GM18502 (cell line): ENCODE measurements around the gene HOXA4.

Source experiments
- ATAC-seq: cut with Tn5 transposase; IDR thresholded peaks from one replicate; pipeline ENCODE4 v1.9.1; 2021; ENCODE audit warnings: mild to moderate bottlenecking; ENCODE audit not compliant: unreplicated experiment, poor library complexity

The HOXA4 gene

DNA sequence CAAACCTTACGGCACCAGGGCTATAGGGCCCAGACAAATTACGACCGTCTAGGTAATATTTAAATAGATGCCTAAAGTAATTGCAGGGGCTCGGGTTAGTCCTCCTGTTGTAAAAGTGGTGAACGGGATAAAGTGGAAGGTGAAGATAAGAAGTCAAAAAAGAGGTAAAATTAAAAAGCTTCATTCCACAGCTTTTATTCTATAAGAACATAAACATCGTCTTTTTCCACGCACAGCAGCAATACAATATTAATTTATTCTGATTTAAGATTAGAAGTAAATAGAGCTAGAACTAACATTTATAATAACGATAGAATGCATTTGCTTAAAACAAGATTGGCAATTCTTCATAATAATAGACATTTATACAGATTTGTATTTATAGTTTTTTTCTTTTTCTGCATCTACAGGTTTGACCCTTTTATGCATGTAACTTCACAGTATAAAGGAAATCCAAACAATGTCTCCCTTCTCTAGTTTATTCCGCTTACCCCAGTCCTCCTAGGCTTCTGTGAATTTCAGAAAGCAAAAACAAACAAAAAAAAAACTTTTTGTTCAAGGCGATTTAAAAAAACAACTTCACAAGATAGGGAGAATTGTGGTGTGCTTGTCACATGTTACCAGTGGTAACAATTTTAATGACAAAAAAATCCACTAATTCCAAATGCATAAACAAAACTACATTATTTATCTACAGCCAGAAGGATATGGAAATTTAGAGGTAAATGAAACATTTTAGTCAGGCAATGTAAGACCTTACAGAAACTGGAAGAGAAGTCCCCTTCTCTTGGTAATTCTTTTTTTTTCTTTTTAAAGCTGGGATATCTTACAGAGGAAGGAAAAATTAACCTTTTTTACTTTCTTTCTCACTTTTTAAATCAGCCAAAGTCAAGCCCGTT lies 40.1 kb upstream of the HOXA4 start:
- ATAC-seq: no peak

DNA sequence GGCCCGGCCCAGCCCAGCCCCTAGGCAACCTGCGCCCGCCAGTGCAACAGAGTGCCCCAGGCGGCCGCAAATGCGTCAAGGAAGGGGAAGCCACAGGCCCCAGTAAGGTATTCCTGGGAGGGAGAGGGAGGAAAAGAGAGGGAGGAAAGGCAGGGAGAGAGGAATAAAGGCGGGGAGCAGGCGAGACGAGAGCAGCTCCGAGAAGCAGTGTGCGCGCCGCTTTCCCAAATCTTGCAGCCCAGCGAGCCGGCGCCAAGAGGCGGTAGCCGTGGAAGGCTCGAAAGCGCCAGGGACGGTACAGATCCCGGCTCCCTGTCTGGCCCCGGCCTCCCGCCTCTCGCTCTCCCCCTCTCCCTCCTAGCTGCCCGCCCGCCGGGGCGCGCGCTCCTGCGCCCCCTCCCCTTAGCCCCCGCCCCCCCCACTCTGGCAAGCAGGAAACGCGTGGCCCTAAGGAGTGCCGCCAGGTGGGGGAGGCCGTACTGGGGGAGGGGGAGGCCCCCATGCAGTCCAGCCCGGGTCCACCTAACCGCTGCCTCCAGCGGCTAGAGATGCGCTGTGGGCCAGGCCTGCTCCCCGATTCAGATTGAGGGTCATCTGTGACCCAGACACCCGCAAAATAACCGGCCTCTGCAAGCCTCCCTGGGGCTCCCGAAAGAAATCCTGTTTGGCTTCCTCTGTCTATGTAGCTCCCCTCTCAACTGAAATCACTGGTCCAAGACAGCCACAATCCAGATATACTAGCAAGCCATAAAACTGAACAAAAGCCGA lies 39.3 kb upstream of the HOXA4 start:
- ATAC-seq: no peak

DNA sequence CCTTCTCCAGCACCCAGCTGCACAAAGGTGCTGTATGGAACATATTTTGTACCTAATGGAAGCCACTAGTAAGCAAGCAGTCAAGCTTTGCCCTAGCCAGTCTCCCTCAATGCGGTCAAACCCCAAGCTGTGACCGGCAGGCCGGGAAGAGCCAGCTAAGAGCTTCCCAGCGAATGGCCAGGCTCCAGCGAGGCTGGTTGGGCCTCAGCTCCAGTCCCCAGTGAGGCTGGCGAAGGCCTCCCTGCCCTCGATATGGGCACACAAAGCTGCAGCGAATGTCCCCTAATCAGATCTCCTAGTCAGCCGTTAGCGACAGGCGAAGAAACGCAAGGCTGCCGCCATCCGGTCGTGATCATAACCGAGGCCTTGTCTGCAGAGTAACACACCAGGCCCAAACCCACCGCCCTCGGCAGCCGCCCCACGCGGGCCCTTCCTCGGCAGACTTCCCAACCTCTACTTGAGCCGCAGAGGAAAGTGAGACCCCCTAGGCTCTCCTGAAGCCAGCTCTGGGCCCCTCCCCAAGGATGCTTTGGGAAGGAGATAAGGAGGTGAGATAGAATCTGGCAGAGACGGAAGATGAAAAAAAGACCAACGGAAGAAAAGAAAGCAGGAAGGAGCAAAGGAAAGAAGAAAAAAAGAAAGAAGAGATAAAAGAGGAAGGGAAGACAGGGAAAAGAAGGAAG lies 37.8 kb upstream of the HOXA4 start:
- no peak for ATAC-seq

DNA sequence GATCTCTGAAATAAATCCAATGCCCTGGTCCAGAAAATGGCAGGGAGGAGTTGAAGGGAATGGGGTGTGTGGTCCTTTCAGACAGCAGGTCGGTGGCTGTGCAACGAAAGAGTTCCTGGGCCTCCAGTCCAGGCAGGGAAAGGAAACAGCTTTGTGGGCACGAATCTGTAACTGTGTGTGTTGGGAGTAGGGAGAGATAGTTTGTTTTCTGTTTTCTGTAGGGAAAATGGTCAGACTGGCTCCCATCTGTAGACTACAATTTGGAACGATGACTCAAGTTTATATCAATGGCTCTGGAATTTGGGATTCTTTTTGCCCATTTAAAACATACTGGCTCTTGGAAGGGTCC lies 37.3 kb upstream of the HOXA4 start:
- no peak for ATAC-seq

DNA sequence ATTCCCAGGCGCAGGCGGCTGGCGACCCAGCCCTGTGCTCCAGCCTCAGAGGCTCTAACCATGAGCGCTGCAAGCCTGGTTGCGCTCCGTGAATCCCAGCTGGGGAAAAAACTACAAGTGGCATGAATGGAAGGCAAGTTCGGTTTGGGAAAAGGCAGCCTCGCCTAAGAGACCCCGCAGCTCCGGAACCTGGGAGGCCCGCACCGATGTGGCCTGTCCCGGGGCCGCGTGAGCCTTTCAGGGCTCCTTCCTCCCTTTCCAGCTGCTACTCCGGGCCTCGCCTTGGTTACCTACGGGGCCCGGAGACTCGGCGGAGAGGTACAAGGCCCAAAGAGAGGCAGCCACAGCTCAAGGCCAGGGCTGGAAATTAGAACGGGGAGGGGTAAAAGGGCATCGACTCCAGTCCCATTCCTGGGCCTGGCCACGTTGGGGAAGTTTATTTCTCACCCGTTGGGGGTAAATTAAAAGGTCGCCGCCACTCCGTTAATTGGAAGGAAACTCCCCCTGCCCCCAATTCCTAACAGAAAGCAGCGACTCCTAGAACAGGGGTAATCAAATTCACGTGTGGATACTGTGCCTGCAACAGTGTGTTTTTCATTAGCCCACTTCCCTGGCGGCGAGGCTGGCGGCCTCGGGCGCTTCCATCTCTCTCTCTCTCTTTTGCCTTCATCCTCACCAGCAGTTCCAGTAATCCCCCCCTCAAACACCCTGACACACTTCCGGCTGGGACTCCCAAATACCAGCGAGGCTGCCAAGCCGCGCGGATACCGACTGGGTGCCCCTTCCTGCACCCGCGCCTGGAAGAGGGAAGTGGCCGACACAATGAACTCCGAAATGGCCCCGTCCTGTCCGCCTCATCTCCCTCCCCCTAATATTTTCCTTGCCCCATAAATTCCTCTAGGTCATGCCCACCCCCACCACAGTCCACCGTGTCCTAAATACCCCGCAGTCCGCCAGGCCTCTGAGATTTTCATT lies 36.3 kb upstream of the HOXA4 start:
- no peak for ATAC-seq

DNA sequence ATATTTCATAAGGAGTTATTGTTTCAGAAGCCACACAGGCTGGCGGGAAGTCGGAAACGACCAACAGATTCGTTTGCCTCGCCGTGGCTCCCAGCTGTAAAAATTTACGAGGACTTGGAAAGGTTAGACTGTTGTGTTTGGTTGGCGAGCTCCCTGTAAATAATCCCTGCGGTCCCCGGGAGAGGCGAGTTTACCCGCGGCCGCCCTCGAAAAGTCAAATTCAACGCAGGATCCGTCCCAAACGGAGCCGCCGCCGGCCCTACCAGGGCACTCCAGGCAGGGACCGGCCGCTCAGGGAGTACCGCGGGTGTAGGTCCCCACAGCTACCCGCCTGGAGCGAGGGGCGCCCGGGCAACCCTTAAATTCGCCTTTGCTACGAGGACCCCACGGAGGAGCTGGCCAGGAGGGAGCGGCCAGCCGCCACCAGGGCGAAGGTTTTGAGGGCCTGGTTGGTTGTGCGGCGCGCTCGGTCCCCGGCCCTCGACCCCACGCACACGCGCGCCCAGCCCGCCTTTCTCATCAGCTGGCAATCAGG lies 35.5 kb upstream of the HOXA4 start:
- ATAC-seq: no peak

DNA sequence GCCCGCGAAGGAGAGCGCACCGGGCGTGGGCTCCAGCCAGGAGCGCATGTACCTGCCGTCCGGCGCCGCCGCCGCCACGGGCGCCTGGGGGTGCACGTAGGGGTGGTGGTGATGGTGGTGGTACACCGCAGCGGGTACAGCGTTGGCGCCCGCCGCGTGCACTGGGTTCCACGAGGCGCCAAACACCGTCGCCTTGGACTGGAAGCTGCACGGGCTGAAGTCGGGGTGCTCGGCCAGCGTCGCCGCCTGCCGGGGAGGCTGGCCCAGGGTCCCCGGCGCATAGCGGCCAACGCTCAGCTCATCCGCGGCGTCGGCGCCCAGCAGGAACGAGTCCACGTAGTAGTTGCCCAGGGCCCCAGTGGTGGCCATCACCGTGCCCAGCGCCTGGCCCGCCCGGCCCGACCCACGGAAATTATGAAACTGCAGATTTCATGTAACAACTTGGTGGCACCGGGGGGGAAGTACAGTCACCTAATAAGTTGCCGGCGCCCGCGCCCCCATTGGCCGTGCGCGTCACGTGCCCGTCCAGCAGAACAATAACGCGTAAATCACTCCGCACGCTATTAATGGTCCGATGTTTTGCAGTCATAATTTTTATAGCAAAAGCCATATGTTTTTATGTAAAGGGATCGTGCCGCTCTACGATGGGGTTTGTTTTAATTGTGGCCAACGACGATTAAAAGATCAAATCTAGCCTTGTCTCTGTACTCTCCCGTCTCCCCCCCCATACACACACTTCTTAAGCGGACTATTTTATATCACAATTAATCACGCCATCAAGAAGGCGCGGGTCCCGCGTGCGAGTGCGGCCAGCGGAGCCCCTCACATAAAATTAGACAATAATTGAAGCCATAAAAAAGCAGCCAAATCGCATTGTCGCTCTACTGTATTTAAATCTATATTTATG lies 34.8 kb upstream of the HOXA4 start, which contains the start of gene HOXA9:
Gene HOXA9 (minus strand): TSS at position 449 of the 907 bp plus-strand sequence. CDS start 80 bp downstream, at position 369.
- no peak for ATAC-seq

DNA sequence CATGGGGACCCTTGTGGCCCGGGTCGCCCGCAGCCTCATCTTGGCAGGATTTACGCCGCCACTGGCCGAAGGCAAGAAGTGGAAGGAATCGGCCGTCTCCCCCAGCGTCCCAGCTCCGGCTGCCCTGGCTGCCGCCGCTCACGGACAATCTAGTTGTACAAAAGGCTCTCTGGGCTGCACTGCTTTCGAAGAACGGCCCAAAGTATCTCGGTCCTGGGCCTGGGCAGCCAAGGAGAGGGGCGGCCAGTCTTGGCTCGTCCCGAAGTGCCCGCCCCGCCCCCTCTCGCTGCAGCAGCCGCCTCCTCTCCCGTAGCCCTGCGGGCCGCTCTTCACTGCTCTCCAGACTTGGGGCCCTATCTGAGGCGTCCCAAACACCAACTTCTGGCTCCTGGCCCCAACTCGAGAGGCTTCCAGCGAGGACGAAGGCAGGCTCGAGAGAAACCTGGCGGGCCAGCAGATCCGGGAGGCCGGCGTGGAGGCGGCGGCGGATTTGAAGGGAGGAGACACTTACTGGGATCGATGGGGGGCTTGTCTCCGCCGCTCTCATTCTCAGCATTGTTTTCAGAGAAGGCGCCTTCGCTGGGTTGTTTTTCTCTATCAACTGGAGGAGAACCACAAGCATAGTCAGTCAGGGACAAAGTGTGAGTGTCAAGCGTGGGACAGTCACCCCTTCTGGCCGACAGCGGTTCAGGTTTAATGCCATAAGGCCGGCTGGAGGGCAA lies 34.0 kb upstream of the HOXA4 start:
- no peak for ATAC-seq

DNA sequence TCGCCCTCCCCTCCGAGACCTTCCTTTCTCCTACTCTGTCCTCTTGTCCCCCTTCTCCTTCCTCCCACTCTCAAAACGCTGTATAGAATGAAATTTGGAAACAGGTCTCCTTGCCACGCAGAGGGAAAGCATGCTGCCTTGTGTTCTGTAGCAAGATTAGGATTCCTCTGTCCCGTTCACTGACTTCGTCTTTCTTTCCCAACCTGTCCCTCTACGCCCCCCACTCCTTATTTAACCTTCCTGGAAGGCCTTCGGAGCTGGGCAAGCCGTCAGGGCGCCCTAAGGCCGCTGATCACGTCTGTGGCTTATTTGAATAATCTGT lies 33.4 kb upstream of the HOXA4 start:
- ATAC-seq: no peak

DNA sequence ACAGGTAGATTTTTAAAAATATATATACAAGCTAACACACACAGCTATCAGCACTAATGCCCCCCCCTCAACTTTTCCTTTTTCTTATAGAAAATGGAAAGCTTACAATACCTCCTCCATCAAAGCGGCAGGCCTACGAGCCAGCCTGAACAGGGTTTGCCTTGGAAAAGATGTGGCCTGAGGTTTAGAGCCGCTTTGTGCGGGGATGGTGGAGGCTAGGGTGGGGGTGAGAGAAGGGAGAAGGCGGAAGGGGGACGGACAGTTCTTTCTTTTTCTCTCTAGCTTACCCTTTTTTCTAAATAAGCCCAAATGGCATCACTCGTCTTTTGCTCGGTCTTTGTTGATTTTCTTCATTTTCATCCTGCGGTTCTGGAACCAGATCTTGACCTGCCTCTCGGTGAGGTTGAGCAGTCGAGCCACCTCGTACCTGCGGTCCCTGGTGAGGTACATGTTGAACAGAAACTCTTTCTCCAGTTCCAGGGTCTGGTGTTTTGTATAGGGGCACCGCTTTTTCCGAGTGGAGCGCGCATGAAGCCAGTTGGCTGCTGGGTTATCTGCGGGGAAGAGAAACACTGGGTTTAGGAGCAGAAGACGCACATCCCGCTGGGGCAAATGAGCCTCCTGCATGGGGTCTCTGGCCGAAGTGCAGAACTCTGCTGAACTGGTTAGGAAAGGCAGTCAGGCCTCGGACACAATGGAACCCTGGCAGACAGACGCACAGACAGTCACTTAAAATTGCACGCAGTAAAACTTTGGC lies 32.9 kb upstream of the HOXA4 start:
- no peak for ATAC-seq

DNA sequence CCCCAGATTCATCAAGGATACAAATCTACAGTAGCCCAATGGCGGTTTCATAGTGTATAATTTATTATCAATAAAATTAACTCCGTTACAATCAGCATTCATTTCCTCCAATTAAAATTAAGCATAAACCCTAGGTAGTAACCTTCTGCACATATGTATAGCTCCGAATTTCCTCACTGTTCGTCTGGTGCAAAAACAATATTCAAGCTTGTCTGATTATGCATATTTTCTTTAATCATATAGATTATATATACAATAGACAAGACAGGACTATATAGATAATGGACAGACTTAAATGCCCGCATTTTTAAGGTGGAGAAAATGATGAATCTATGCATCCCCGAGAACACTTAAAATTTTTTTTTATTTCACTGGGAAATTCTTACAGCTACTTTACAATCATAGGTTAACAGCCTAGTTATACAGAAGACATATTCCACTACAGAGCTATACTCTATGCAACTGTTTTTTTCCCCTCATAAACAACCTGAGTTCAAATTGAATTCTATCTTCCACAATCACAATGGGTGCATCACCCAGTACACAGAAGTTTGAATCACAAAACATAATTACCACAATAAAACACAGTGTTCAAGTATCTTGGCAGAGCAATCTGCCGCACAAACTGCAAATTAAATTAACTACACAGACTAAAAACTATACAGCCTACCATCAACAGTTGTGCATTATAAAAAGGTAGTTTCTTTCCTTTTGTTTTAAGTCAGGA lies 32.2 kb upstream of the HOXA4 start:
- ATAC-seq: no peak

DNA sequence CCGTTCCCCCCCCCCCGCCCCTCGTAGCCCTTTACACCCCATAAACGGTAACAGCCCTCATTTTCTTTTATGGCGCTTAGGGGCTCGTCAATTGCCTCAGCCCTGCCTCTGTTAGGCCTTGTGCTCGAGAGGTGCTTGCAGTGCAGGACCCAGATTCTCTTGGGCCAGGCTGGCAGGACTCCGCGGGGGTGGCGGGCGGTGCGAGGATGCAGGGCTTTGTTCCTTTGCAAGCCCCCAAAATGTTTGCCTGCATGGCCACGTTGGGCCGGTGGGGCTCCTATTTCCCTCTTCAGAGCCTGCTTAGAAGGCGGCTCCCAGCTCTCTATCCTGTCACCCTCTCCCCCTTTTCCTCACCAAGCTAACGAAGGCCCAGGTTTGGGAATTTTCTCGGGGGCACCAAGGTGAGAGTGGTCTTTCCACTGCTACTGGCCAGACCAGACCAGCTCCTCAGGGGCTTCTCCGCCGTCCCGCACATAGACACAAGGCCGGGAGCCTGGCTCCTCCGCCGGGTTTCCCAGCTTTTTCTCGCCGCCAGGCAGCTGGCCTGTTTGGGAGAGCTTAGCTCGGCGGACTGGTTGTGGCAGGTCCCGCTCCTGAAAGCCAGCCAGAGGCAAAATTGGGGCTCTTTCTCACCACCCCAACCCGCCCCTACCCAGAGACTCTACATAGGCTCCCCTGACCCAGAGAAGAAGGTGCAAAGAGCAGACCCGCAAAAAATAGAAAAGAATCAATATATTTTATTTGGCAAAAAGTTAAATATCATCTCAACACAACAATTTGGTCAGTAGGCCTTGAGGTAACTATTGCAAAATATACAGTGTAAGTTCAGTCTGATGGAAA lies 31.4 kb upstream of the HOXA4 start:
- ATAC-seq: no peak

DNA sequence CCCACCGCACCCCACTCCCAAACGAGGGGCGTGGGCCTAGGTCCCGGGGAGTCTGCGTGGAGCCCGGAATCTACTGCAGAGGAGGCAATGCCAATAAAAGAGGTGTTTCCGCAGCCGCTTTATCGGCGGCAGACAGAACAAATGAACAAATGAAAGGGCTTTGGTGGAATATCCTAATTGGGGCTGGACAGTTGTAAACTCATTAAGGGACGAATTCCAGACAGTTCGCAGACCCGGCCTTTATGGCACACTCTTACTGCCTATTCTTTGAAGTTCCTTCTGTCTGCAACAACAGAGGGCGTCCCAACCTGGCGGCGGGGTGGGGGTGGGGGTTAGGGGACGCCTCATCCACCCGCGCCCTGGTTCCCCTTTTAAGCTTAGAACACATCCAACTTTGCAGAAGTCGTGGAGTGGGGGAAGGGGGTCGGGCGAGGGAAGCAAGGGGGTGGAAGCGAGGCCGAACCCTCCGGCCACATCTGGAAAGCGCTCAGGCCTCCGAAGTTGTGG lies 30.7 kb upstream of the HOXA4 start:
- ATAC-seq: no peak

DNA sequence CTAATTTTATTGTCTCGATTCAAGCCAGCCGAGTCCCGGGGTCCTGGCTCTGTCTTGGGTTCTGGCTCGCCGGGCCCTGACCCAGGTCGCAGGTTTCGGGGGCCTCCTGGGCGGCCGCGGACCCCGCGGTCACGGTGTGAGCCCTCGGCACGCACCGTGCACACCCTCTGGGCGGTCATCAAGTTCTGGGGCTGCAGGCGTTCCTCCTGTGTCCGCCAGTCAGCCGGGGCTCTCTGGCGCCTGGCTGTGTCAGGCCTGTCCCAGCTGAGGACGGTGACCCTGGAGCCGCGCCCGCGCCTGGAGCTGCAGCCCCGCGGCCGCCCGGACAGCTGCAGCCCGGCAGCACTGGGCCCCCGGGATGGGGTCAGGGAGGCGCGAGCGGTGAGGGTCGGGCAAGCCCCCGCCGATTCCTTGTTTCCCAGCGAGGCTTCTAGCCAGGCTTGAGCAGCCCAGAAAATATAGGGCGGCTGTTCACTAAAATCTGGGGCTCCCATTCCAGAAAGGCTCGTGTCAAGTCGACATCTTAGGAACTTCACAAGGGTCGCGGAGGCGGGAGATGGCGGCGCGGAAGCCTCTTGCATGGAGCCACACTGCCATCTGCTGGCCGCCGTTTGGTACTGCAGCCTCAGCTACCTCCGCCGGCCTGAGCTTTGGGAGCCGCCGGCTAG lies 30.1 kb upstream of the HOXA4 start:
- ATAC-seq: peak; percentile 66

DNA sequence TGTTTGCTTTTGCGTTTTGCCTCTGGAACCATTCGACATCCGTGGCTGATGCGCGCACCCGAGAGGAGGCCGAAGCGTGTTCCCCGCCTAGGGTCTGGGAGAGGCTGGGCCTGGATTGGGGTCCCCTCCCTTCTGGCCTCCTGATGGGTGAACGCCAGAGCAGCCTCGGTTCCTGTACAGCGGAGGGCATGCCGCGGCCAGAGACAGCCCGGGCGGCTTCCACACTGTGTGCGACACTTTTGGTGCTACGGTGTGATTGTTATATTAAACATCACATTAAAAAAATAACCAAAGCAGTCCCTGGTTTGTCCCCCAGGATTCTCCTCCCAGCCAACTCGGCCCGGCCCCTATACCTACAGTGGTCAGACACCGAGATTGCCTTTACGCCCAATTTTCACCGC lies 29.6 kb upstream of the HOXA4 start:
- ATAC-seq: no peak
